ENCODE data around the gene ZBTB20. TPM values are rescaled to one million over a fixed set of nuclear protein-coding genes. Genes with fewer than 3 reads are reported as not detected.
A peak's percentile ranks its signal among the peaks of the same experiment; 100 is the strongest.
"Not testable (repeated sequence)": the region's sequence is repeated elsewhere in the genome, so short reads cannot be mapped to it uniquely, and the experiment has no call there.

The ZBTB20 gene
- 0.45 TPM for polyA plus RNA-seq (2013, experiment 1 of 2)
- 0.89 TPM for polyA plus RNA-seq (2013, experiment 2 of 2)

GRCh38 chr3:115146418-115147328 is at the start of gene ZBTB20:
Gene ZBTB20, minus strand, starts transcription at chr3:115147288.
- Histone ChIP-seq H3K27ac (ENCODE audit: low read depth, low read length) (peak within 1 kb of the TSS; percentile 91), H3K9me3 (ENCODE audit: insufficient read depth, low read depth, low read length) (no peaks in the 10 kb centered on the region), H3K4me1 (ENCODE audit: insufficient read depth, low read length) (peaks cover 9% of the 10 kb centered on the region; the same call in 1 of the 2 replicates), H3K27me3 (ENCODE audit: insufficient read depth, low read length) (no peaks in the 10 kb centered on the region), H3K36me3 (ENCODE audit: insufficient read depth, low read length) (no peaks in the 10 kb centered on the region), H3K9ac (ENCODE audit: low read depth, low read length) (peak within 1 kb of the TSS; percentile 89), H3K4me3 (ENCODE audit: low read length) (peak within 1 kb of the TSS; percentile 97)
- 0% methylated on average over 70 of the region's 72 CpGs for WGBS

GRCh38 chr3:115194476-115194875 is 47.4 kb upstream of the ZBTB20 start:
- H3K27me3 ChIP-seq (ENCODE audit: insufficient read depth, low read length): no peaks in the 10 kb centered on the region
- no peaks in the 10 kb centered on the region for H3K36me3 ChIP-seq (ENCODE audit: insufficient read depth, low read length)
- no peak overlapping the region for H3K4me3 ChIP-seq (ENCODE audit: low read length)
- peaks cover 20% of the 10 kb centered on the region for H3K9me3 ChIP-seq (ENCODE audit: insufficient read depth, low read depth, low read length)
- no peak overlapping the region for H3K27ac ChIP-seq (ENCODE audit: low read depth, low read length)
- no peak overlapping the region for H3K9ac ChIP-seq (ENCODE audit: low read depth, low read length)
- WGBS: 90% methylated on average over 4 of the region's 4 CpGs
- H3K4me1 ChIP-seq (ENCODE audit: insufficient read depth, low read length): no peaks in the 10 kb centered on the region

- Histone ChIP-seq H3K4me1 (ENCODE audit: insufficient read depth, low read length) (no peaks in the 10 kb centered on the region), H3K9ac (ENCODE audit: low read depth, low read length) (no peak overlapping the region), H3K27me3 (ENCODE audit: insufficient read depth, low read length) (no peaks in the 10 kb centered on the region), H3K4me3 (ENCODE audit: low read length) (no peak overlapping the region), H3K27ac (ENCODE audit: low read depth, low read length) (no peak overlapping the region), H3K36me3 (ENCODE audit: insufficient read depth, low read length) (no peaks in the 10 kb centered on the region), H3K9me3 (ENCODE audit: insufficient read depth, low read depth, low read length) (peaks cover 22% of the 10 kb centered on the region)
These were observed 43.7 kb upstream of the ZBTB20 start for GRCh38 chr3:115190747-115191146.

GRCh38 chr3:115187149-115187757 is 40.2 kb upstream of the ZBTB20 start:
- no peak overlapping the region; the same call in 1 of the 2 replicates for H3K27ac ChIP-seq (ENCODE audit: low read depth, low read length)
- no peak overlapping the region for H3K4me3 ChIP-seq (ENCODE audit: low read length)
- no peaks in the 10 kb centered on the region for H3K4me1 ChIP-seq (ENCODE audit: insufficient read depth, low read length)
- peaks cover 22% of the 10 kb centered on the region for H3K9me3 ChIP-seq (ENCODE audit: insufficient read depth, low read depth, low read length)
- no peak overlapping the region for H3K9ac ChIP-seq (ENCODE audit: low read depth, low read length)
- 96% methylated on average over 4 of the region's 4 CpGs for whole genome bisulfite sequencing
- no peaks in the 10 kb centered on the region for H3K27me3 ChIP-seq (ENCODE audit: insufficient read depth, low read length)
- H3K36me3 ChIP-seq (ENCODE audit: insufficient read depth, low read length): no peaks in the 10 kb centered on the region

DNA sequence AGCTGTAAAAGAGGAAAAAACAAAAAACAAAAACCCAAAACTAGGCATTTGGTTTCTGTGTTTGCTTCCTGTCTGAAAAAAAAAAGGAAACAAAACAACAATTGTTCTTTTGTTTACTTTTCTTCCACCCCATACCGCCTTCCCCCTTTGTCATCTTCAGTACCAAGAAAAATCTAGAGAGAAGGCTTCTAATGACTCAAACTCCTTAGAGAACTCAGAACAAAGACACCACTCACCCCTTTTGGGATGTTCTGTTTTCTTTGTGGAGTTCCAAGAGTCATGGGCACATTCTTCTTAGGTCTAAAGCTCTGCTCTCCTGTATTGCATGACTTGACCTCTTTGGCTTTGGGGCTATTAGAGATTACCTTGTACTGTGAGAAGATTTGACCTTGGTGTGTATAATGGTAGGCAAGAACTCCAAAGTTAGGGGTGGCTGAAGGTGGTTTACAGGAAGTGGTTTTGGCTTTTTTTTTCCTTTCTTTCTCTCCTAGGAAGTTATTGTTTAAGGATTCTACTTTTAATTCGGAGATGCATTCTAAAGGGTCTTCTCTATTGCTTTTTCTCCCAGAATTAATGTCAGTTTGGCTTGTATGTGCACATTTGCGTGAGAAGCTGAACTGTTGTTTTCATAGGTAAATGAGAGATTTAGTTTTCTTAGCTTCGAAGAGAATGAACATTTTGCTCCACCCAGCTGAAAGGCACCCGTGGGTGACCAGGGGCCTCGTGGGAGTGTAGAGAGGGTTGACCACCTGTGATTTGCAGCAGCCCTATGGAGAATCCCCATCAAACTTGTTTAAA is 39.5 kb upstream of the ZBTB20 start:
- Histone ChIP-seq H3K27me3 (ENCODE audit: insufficient read depth, low read length) (no peaks in the 10 kb centered on the region), H3K9me3 (ENCODE audit: insufficient read depth, low read depth, low read length) (peaks cover 22% of the 10 kb centered on the region), H3K27ac (ENCODE audit: low read depth, low read length) (peak overlapping the region; percentile 36; the same call in 1 of the 2 replicates), H3K4me1 (ENCODE audit: insufficient read depth, low read length) (no peaks in the 10 kb centered on the region), H3K9ac (ENCODE audit: low read depth, low read length) (no peak overlapping the region), H3K4me3 (ENCODE audit: low read length) (no peak overlapping the region), H3K36me3 (ENCODE audit: insufficient read depth, low read length) (no peaks in the 10 kb centered on the region)
- WGBS: 92% methylated on average over 6 of the region's 6 CpGs

DNA sequence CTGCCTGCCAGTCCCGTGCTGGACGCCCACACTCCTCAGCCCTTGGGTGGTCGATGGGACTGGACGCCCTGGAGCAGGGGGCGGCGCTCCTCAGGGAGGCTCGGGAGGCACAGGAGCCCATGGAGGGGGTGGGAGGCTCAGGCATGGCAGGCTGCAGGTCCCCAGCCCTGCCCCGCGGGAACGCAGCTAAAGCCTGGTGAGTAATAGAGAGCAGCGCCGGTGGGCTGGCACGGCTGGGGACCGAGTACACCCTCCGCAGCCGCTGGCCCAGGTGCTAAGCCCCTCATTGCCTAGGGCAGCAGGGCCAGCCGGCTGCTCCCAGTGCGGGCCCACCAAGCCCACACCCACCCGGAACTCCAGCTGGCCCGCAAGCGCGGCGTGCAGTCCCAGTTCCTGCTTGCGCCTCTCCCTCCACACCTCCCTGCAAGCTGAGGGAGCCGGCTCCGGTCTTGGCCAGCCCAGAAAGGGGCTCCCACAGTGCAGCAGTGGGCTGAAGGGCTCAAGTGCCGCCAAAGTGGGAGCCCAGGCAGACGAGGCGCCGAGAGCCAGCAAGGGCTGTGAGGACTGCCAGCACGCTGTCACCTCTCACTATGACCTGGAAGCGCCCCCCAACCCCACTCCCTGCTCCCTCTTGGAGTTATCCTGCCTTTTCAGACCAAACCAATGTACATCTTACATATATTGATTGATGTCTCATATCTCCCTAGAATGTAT is 37.9 kb upstream of the ZBTB20 start:
- not testable (repeated sequence) for H3K36me3 ChIP-seq (ENCODE audit: insufficient read depth, low read length); H3K4me1 ChIP-seq (ENCODE audit: insufficient read depth, low read length); H3K4me3 ChIP-seq (ENCODE audit: low read length); H3K27ac ChIP-seq (ENCODE audit: low read depth, low read length); H3K27me3 ChIP-seq (ENCODE audit: insufficient read depth, low read length); H3K9me3 ChIP-seq (ENCODE audit: insufficient read depth, low read depth, low read length); H3K9ac ChIP-seq (ENCODE audit: low read depth, low read length)
- WGBS: 97% methylated on average over 32 of the region's 32 CpGs

- not testable (repeated sequence) for H3K36me3 ChIP-seq (ENCODE audit: insufficient read depth, low read length); H3K27me3 ChIP-seq (ENCODE audit: insufficient read depth, low read length); H3K27ac ChIP-seq (ENCODE audit: low read depth, low read length); H3K9ac ChIP-seq (ENCODE audit: low read depth, low read length); H3K9me3 ChIP-seq (ENCODE audit: insufficient read depth, low read depth, low read length); H3K4me1 ChIP-seq (ENCODE audit: insufficient read depth, low read length); H3K4me3 ChIP-seq (ENCODE audit: low read length)
- WGBS: 89% methylated on average over 10 of the region's 10 CpGs
These were observed 31.8 kb upstream of the ZBTB20 start for GRCh38 chr3:115178930-115179329.

DNA sequence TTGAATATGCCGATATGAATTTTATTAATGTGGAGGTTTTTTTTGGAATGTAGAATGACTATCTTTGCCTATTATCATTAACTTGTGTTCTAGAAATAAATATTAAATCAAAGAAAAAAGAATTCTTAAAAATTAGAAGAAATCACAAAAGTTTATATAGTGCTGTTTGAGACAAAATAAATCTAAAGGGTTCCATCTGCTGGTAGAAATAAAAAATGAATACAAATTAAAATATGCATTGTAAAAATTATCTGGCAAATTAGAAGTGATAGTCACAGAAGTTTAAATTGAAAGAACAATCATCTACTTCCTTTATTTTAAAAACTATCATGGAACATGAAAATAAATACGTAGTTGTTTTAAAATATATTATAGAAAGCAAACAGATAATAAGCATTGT is 22.7 kb upstream of the ZBTB20 start:
- Histone ChIP-seq H3K27me3 (ENCODE audit: insufficient read depth, low read length) (no peaks in the 10 kb centered on the region), H3K4me3 (ENCODE audit: low read length) (no peak overlapping the region), H3K9ac (ENCODE audit: low read depth, low read length) (no peak overlapping the region), H3K4me1 (ENCODE audit: insufficient read depth, low read length) (no peaks in the 10 kb centered on the region), H3K36me3 (ENCODE audit: insufficient read depth, low read length) (no peaks in the 10 kb centered on the region), H3K9me3 (ENCODE audit: insufficient read depth, low read depth, low read length) (no peaks in the 10 kb centered on the region), H3K27ac (ENCODE audit: low read depth, low read length) (no peak overlapping the region)
- 100% methylated on average over 1 of the region's 2 CpGs for WGBS

DNA sequence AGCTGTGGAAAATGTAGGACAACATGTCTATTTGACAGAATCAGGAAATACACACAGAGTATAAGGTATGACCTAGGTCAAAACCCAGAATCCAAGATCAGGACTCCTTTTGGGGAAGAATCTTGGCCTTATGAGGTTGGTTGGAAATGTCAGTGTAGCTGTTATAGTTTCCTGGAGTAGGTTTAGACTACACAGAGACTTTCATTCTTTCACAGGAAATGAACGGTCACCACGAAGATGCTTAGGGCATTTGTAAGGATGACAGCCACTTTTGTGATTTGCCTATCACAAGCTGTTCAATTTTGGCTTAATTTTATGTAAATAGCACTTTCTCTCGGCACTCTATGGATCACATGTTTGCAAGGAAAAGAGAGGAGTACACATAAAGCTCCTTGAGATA is 18.6 kb upstream of the ZBTB20 start:
- Histone ChIP-seq H3K27me3 (ENCODE audit: insufficient read depth, low read length) (no peaks in the 10 kb centered on the region), H3K9ac (ENCODE audit: low read depth, low read length) (no peak overlapping the region), H3K4me1 (ENCODE audit: insufficient read depth, low read length) (peaks cover 5% of the 10 kb centered on the region; the same call in 1 of the 2 replicates), H3K36me3 (ENCODE audit: insufficient read depth, low read length) (no peaks in the 10 kb centered on the region), H3K27ac (ENCODE audit: low read depth, low read length) (no peak overlapping the region), H3K9me3 (ENCODE audit: insufficient read depth, low read depth, low read length) (no peaks in the 10 kb centered on the region), H3K4me3 (ENCODE audit: low read length) (no peak overlapping the region)
- 93% methylated on average over 3 of the region's 3 CpGs for WGBS

- no peak overlapping the region for H3K4me3 ChIP-seq (ENCODE audit: low read length)
- no peaks in the 10 kb centered on the region for H3K9me3 ChIP-seq (ENCODE audit: insufficient read depth, low read depth, low read length)
- no peaks in the 10 kb centered on the region for H3K27me3 ChIP-seq (ENCODE audit: insufficient read depth, low read length)
- H3K9ac ChIP-seq (ENCODE audit: low read depth, low read length): no peak overlapping the region
- WGBS: 97% methylated on average over 2 of the region's 2 CpGs
- no peaks in the 10 kb centered on the region for H3K36me3 ChIP-seq (ENCODE audit: insufficient read depth, low read length)
- H3K4me1 ChIP-seq (ENCODE audit: insufficient read depth, low read length): peaks cover 5% of the 10 kb centered on the region; the same call in 1 of the 2 replicates
- no peak overlapping the region for H3K27ac ChIP-seq (ENCODE audit: low read depth, low read length)
These were observed 18.2 kb upstream of the ZBTB20 start for GRCh38 chr3:115165266-115165665.
